HG02642 (cell line): ENCODE data around the gene CXXC5.

Experiments
- ATAC-seq: cut with Tn5 transposase; IDR thresholded peaks from one replicate; pipeline ENCODE4 v1.9.1; 2021; ENCODE audit warnings: mild to moderate bottlenecking; ENCODE audit not compliant: unreplicated experiment, poor library complexity

The CXXC5 gene

DNA sequence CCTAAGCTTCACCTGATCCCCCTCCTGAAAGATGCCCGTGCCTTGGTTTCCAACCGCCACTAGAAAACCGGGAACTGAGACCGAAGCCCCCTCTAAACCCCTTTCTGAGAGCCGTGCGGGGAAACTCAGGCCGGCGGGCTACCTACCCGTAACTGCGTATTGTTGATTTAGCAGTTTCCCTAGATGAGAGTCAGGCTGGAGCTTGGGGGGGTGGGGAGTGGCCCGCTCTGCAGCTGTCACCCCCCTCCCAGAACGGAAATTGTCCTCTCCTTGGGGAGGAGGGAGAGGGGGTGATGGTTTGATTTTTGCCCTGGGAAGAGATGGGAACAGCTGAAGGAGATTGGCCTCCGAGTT is 2.5 kb downstream of the CXXC5 start:
- ATAC-seq = no peak

DNA sequence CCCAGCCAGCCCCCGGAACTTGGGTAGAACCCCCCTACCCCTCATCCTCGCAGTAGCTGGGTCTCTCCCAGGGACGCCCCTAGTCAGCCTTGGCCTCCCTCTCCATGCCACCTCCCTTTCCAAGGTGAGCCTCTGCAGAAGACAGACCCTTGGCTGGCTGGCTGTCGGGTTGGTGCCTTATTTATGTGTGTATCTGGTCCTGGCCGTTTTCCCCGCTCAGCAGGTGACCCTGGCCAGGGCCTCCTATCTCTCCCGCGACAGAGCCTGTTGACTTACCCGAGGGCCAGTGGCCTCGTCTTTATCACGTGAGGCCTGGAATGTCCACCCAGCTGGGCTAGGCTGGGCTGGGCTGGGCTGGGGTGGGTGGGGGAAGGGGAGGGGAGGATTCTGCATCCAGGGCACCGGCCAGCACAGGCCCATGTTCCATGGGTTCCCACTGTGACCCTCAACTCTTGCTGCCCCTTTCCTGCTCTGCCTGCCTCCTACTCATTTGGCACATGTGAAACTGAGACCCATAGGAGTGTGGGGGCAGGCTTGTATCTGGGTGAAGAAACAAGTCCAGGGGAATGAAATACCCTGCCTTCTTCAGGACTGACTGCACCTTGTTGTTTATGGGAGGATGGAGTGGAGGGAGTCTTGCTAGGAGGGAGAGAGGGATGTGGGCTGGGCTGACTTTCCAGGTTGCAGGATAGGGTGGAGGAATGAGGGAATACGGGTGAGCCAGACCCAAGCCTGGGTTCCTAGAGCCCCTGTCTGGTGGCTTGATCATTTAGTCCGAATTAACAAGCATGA is 3.1 kb downstream of the CXXC5 start:
- peak; percentile 0 for ATAC-seq

DNA sequence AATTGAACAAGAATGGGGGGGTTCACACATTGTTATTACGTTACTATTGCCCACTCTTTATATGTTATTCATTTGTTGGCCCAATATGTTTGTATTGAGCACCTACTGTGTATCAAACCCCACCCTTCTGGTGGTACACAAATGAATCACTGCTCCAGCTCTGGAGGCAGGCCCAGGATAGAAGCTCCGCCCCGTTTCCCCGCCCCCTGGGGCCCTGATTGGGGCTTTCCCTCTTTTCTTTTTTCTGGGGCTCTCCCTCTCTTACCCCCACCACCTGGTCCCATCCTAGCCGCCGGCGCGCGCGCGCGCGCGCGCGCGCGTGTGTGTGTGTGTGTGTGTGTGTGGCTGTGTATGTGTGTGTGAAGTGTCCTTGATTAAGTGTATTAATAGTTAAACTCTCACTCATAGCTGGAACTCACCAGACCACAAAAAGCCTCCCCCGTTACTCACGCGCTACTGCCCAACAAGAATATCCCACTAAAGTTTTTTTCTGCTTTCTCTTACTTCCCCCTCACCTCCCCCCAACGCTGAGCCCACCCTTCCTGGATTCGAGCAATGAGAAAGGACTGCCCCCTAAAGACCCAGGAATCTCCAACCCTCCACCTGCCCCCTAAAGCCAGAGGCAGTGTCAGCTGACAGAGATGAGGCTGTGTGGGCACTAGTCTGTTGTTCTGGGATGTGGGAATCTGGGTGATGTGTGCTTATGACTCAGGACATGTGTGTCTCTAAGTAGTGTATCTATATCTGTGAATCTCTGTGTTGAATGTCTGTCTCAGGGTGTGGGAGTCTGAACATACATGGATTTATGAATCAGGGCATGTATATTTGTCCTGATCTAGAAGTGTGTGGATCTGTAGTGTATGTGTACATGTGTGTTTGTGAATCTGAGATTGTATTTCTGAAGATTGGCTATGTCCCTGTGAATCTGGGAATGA is 4.0 kb downstream of the CXXC5 start:
- peak; percentile 39 for ATAC-seq

DNA sequence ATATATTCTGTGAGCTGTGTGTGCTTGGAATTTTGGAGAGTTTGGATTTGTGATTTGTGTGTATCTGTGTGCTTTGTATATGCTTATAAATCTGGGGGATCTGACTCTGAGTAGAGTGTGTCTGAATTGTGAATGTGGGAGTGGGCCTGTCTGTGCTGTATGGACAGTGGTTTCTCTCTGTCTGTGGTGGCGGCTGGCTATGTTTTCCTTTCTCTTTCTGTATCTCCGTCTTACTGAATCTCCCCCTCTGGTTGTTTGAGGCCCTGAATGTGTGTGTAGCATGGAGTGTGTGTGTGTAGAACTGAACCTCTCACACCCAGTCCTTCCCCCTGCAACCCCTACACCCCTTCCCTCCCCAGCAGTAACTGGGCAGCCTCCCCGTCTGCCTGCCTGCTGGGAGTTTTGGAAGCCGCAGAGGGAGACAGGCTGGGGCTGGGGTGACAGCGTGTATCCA is 4.7 kb downstream of the CXXC5 start:
- ATAC-seq = peak; percentile 34

DNA sequence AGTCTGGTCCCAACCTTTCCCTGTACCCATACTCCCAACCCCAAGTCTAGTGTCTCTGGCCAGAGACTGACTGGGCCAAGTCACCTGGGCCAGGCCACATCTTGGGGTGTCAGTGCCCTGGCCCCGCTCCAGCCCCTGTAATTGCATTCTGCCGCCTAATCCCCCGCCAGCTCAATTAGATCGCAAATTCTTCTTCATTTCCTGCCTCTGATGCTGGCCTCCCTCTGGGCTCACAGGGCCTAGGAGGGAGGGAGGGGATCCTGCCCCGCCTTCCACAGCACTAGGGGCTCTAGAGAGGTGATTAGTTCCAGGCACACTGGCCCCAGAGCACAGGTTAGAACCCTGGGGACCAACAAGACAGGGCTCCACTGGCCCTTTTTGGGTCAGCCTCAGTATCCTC is 5.5 kb downstream of the CXXC5 start:
- ATAC-seq = no peak

DNA sequence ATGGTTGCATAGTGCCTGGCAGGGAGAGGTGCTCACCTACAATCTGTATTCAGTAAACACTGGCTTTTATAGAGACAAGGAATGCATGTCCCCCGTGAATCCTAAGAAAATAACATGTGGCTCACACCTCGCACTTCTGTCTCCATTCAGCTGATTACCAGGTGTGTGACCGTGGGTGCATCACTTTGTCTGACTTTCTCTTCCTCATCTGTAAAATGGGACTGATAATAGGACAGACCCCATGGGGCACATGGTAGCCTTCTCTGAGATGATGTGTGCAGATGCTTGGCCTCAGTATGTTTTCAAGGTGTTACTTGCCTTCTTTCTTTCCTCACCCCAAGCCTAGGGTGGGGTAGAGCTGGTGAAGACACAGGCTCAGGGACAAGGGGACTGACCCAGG is 6.3 kb downstream of the CXXC5 start:
- no peak for ATAC-seq

DNA sequence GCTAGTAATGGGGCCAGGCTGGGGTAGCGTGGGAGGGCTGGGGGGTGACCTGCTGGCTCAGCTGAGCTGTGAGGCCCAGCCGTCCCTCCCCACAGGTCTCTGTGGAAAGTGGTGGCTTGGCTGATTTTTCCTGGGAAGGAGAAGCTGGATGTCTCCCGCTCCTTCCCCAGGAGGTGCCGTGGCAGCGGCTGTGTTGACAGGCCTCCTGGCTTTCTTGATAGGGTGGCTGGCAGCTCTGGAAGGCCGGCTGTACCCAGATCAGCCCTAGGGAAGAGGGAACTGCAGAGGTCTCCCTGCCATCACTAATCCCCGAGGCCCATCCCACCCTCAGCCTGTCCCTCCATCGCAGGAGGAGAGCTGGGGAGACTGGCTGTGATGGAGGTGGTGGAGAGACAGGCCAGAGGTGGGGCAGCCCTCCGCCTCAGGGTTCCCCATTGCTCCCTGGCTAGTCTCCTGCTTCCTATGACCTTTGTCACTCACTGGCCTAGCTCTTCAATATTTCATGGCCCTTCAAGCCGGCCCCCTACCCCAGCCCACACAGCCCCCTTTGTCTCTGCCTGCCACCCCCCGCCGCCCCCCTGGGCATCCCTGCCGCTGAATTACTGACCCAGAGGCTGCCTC is 6.8 kb downstream of the CXXC5 start:
- no peak for ATAC-seq

DNA sequence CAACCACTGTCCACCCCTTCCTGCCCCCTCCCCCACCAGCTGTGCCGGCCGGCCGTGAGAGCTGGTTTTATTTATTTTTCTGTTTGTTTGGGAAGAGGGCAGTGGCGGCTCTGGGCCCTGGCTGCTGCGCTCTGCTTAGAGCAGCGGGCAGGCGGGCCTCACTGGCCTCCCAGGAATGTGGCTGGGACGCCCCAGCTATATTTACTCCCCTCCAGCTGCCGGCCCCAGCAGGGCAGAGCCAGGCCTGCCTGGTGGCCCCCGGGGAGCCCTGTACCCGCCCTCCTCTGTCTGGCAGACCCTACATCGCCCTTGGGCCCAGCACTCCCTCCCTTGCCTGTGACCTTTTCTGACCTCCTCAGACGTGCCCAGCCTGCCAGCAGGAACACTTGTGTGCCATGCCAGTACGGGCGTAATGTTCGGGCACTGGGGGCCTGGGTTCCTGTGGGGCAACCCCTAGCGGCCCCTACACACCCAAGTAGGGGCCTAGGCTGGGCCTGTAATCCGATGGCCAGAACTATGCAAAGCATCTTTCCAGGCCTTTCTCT is 7.7 kb downstream of the CXXC5 start:
- ATAC-seq = no peak

DNA sequence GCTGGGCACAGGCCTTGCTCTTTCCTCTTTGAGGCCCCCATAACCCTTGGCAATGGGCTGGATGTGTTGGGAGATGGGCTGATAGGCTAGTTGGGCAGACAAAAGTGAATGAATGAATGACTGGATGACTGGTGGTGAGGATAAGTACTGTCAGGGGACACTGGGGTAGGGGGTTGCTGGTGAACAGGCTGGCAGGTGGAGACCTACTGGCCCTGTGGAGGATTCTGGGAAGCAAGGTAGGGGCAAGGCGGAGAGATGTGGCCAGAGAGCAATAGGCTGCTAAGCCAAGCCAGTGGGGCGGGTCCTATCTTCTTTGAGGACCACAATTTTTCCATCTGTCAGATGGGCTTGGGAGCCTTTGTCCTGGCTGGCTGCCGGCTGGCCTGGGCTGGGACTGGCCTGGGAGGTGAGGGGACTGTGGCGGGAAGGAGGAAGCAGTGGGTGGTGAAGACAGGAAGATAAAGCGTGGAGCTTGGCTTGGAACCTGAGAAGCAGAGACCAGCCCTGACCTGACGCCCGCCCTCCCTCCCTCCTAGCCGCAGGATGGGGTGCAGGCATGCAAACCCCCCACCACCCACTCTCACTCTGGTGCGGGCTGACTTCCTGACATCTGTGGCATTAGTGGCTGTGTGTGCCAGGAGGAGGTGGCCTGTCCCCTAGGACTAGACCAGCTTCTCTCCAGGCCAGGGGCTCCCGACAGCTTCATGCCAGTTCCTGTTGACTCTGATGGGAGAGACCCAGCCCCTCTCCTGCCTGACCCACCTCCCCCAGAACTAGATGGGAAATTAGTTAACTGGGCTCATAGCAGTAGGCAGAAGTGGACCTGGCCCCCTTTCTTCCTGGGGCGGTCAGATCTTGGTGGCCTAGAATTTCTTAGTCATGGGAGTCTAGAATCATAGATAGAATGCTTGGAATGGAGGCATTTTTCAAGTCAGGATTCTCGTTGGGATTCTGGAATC is 9.5 kb downstream of the CXXC5 start:
- ATAC-seq = no peak

DNA sequence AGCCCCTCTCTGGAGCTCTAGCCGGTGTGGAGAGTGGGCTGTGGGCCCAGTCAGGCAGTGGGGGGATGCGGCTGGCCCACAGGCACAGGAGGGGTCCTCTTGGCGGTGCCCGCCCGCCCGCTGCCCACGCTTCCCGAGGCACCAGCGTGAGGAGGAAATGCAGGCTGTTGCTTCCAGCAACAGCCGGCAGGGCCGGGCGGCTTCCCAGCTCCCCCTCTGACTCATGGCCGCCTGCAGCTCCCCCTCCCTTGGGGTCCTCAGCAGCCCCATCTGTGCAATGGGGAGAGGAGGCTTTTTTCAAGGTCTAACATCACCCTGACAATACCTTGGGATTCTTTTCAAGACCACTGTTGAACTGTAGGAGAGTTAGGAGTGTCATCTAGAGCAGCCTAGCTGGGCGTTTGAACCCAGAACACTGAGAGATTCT is 10.4 kb downstream of the CXXC5 start:
- ATAC-seq = no peak

DNA sequence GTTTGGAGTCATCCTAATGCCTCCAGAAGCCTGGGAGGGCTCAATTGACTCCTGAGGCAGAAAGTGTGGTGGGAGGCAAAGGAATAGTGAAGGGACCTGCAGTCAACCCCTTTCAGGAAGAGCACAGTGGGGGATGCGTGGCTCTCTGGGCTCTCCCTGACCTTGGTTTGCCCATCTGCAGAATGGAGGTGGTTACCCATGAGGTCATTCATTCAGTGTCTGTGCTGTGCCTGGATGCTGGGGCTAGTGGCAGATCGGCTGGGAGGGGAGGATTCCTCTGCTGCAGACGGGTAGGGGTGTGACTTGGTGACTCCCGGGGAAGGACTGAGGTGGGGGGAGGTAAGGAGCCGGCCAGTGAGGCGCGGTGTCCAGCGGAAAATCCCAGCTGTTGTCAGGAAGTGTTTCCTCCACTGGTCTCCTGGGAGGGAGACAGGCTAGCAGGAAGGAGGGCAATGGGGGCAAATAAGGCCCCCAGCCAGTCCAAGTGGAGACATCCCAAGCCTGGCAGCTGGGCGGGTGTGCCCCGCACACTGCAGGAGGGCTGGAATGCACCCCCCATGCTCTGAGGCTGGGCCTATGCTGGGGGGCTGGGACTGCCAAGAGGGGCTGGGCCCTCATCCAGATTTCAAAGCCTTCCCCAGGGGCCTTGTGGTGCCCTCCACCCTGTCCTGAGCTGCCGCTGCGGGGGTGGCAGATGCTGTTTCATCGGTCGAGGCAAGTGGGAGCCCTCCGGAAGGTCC is 10.9 kb downstream of the CXXC5 start:
- no peak for ATAC-seq

DNA sequence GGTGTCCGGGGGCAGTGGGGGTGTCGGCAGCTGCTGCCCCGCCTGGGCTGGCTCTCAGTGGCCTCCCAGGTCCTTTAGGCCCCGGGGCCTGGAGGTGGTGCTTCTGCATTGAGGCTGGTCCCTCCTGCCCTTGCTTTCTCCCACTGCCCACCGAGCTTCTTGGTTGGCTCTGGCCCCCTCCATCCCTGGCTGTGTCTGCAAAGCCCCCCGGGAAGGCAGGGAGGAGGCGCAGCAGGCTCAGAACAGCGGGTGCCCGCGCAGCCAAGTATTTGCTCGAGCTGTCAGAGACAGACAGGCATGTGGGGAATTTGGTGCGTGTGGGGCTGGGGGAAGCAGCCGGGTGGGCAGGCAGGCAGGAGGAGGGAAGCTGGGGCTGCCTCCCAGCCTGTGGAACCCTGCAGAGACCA is 11.5 kb downstream of the CXXC5 start:
- ATAC-seq = no peak

DNA sequence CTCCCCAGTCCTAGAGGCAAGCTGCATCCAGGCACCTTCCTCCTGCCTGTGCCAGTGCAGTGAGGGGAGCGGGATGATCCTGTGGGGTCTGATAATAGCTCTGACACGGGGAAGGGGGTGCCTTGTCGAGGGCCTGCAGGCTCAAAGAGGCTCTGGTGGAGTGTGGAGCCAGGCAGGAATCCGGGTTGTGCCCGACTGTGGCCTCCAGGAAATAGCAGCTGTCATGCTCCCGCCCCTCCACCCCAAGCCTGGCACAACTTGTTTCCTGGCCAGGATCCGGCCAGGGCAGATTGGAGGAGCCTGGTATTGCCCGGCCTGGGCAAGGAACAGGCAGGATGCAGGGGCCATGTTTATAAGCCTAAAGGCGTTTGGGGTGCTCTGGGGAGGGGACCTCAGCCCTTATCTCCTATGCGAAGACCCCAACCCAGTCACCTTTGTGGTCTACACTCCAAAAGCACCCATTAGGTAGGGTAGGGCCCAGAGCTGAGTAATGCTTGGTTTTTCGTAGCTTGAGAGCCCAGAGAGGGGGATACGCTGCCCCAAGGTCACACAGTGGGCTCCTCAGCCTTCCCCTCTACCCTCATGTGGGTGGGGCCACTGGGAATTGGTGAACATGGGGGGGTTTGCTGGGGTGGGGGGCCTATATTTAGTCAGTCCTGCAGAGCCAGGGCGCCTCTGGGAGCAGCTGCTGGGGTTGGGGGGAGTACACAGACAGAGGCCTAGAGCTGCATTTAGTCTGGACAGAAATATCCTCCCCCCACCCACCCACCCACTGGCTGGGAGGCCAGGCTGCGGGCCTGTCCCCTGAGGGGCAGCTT is 12.2 kb downstream of the CXXC5 start:
- ATAC-seq = no peak

DNA sequence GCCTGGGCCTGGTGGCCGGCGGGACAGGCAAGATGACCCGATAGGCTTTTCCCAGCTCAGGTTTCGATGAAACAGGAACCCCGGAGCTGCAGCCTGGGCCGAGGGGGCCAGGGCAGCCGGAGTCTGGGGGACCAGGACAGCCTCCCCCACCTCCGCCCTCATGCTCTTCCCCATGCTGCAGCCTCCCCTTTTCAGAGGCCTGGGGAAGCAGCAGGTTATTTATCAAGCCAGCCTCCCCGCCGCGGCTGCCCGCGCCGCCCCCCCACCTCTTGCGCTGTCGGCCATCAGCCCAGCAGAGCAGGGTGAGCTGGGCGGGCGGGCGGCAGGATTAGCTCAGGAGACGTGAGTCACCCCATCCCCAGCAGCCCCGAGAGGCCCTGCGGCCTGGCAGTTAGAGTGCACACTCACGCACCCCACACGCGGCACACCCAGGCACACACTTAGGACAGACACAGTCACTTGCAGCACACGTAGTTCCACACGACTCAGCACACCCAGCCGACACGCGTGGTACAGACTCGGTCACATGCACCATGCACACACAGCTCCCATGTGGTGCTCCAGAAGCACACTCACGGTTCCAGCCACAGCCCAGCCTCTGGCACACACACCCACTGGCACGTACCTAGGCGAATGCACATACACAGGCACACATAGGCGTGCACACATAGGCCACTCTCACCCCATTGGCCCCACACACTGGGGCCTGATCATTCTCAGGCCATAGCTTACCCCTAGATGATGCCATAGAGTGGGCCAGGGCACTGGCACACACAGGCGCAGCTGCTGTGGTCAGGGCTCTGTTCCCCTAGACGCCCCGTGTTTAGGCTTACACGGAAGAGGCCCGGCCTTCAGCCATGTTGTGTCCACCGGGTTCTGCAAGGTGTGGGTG is 13.0 kb downstream of the CXXC5 start:
- peak; percentile 30 for ATAC-seq

DNA sequence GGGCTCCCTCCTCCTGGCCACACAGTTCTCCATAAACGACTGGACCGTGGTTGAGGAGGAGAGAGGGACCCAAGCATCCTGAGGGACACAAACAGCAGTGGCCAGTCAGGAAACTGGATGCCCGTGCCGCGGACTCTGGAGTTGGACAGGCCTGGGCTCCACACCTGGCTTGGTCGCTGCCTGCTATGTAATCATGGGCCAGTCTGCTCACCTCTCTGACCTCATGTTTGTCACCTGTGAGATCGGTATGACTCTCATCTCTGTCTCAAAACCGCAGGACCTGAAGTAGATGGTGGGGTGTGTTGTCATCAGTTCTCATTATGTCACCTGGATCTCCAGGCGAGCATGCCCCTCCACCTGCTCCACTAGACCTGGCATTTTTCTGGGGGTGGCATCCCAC is 14.5 kb downstream of the CXXC5 start:
- ATAC-seq = no peak

DNA sequence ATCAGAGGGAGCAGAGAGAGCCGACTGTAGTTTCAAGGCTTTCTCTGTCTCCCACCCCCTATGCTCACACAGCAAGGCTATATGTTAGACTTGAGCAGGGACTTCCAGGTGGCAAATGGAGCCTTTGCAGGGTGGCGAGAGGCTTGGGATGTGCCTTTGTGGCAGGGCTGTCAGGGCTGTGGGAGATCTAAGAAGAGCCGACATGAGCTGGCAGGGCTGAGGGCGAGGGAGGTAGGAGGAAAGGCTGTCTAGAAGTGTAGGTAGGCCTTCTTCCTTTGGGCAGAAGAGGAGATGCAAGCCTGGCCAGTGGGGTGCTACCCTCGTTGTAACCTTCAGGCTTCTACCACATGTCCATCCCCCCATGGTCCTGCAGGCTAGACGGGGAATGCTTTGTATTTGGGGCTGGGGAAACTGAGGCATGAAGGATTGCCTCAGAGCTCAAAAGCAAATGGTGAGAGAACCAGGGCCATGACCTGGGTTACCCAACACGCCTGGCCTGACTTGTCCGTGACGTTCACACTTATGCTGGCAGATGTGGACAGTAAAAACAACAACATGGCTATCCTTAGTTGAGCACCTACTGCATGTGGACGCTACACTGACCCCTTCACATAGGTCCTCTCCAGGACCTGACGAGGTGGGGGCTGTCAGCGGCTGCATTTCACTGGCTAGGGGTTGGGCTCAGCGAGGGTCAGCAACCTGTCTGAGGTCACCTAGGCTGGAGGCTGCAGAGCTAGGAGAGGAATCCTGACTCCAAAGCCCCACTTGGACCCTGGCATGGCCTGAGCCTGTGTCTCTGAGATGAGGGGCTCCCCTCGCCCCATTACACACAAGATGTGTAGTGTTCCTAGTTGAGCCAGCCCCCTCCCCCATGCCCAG is 15.3 kb downstream of the CXXC5 start:
- no peak for ATAC-seq
